MCF 10A (cell line): Measurements from ENCODE around the gene DPAGT1. TPM values are rescaled to one million over a fixed set of nuclear protein-coding genes. Genes with fewer than 3 reads are reported as not detected.

Source experiments
- BruUV-seq: library from RNA; stranded (reverse); fragments of 400-500 nt; replicated peaks from 2 replicates; lab custom pipeline; 2021; lab: Mats Ljungman, UMichigan
- CTCF ChIA-PET: fragments of 300-600 bp; sonication (Branson Sonifier 250); formaldehyde crosslinking; extraction: SDS; loops from one replicate; lab custom pipeline; 2021; ENCODE audit warnings: antibody characterized with exemption, inconsistent platforms; lab: Yijun Ruan, JAX
- POLR2A ChIA-PET: fragments of 300-600, 350-650 bp; sonication (Branson Sonifier 250); formaldehyde crosslinking; extraction: SDS; loops from one replicate; lab custom pipeline; 2020; ENCODE audit warnings: antibody characterized with exemption, inconsistent platforms; lab: Yijun Ruan, JAX
- DNase-seq: peaks from one replicate; pipeline ENCODE4 v3.0.0-alpha.2; 2018; ENCODE audit not compliant: unreplicated experiment
- H3K27ac Mint-ChIP-seq: one replicate; pipeline ENCODE4 v1.8.0; 2022; ENCODE audit warnings: mild to moderate bottlenecking, low read depth, mixed read lengths; ENCODE audit not compliant: unreplicated experiment
- H3K27me3 Mint-ChIP-seq: one replicate; pipeline ENCODE4 v1.8.0; 2022; ENCODE audit warnings: mixed read lengths; ENCODE audit not compliant: insufficient read depth, unreplicated experiment
- H3K36me3 Mint-ChIP-seq: one replicate; pipeline ENCODE4 v1.8.0; 2022; ENCODE audit warnings: mild to moderate bottlenecking, moderate library complexity, mixed read lengths; ENCODE audit not compliant: insufficient read depth, unreplicated experiment
- H3K4me1 Mint-ChIP-seq: one replicate; pipeline ENCODE4 v1.8.0; 2022; ENCODE audit warnings: mixed read lengths; ENCODE audit not compliant: insufficient read depth, unreplicated experiment
- H3K4me3 Mint-ChIP-seq: one replicate; pipeline ENCODE4 v1.8.0; 2022; ENCODE audit warnings: mild to moderate bottlenecking, moderate library complexity, mixed read lengths; ENCODE audit not compliant: unreplicated experiment
- H3K9me3 Mint-ChIP-seq: one replicate; pipeline ENCODE4 v1.8.0; 2022; ENCODE audit warnings: mixed read lengths; ENCODE audit not compliant: unreplicated experiment
- intact Hi-C: fragments of 100-400 bp; cut with micrococcal nuclease; formaldehyde crosslinking; loops from 2 replicates; pipeline ENCODE4 v1.14.1; 2022
- total RNA-seq: library from RNA; stranded (reverse); gene quantifications from 2 replicates; pipeline ENCODE4 v1.2.3, GENCODE V29; 2022
- TF ChIP-seq, protein P1 (sequence below): fragments of 200-600 bp; IDR thresholded peaks from one replicate; pipeline ENCODE4 v1.8.0; 2022; ENCODE audit warnings: antibody characterized with exemption, mild to moderate bottlenecking; ENCODE audit not compliant: unreplicated experiment

Gene DPAGT1
- total RNA-seq, 1 experiment from 2014 or later: 58.8 TPM

GRCh38 chr11:119054418-119054817 lies 47.2 kb downstream of the DPAGT1 start:
- intact Hi-C loops: no loop called here
- Mint-ChIP-seq H3K9me3 (no peaks in the 10 kb centered on the region), H3K4me3 (no peak overlapping the region), H3K36me3 (peaks cover 70% of the 10 kb centered on the region), H3K4me1 (peaks cover 19% of the 10 kb centered on the region), H3K27ac (peak overlapping the region; percentile 42), H3K27me3 (no peaks in the 10 kb centered on the region)
- ChIA-PET CTCF (interaction anchor here (0.6 to 1.1 kb wide), 4 partner anchors 11 to 205 kb away, joined by 3 read pairs; no protein-coding TSS in a partner anchor), POLR2A (interaction anchor here (3.8 kb wide), 1 partner anchor 12 kb away, joined by 44 read pairs; the partner anchor contains the start of gene VPS11)
- no TSS peak for BruUV-seq
- no peak for DNase-seq
- TF ChIP-seq, protein P1, sequence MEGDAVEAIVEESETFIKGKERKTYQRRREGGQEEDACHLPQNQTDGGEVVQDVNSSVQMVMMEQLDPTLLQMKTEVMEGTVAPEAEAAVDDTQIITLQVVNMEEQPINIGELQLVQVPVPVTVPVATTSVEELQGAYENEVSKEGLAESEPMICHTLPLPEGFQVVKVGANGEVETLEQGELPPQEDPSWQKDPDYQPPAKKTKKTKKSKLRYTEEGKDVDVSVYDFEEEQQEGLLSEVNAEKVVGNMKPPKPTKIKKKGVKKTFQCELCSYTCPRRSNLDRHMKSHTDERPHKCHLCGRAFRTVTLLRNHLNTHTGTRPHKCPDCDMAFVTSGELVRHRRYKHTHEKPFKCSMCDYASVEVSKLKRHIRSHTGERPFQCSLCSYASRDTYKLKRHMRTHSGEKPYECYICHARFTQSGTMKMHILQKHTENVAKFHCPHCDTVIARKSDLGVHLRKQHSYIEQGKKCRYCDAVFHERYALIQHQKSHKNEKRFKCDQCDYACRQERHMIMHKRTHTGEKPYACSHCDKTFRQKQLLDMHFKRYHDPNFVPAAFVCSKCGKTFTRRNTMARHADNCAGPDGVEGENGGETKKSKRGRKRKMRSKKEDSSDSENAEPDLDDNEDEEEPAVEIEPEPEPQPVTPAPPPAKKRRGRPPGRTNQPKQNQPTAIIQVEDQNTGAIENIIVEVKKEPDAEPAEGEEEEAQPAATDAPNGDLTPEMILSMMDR: no peak

- Mint-ChIP-seq H3K9me3 (no peaks in the 10 kb centered on the region), H3K27me3 (no peaks in the 10 kb centered on the region), H3K36me3 (peaks cover 87% of the 10 kb centered on the region), H3K27ac (no peak overlapping the region), H3K4me3 (no peak overlapping the region), H3K4me1 (peaks cover 19% of the 10 kb centered on the region)
- no peak for DNase-seq
- CTCF ChIA-PET: no interaction called here
- POLR2A ChIA-PET: no interaction called here
- intact Hi-C loops: no loop called here
- TSS peak; percentile 5 for BruUV-seq
- TF ChIP-seq, protein P1: no peak
Measured at GRCh38 chr11:119052163-119052814, 49.4 kb downstream of the DPAGT1 start.

DNA sequence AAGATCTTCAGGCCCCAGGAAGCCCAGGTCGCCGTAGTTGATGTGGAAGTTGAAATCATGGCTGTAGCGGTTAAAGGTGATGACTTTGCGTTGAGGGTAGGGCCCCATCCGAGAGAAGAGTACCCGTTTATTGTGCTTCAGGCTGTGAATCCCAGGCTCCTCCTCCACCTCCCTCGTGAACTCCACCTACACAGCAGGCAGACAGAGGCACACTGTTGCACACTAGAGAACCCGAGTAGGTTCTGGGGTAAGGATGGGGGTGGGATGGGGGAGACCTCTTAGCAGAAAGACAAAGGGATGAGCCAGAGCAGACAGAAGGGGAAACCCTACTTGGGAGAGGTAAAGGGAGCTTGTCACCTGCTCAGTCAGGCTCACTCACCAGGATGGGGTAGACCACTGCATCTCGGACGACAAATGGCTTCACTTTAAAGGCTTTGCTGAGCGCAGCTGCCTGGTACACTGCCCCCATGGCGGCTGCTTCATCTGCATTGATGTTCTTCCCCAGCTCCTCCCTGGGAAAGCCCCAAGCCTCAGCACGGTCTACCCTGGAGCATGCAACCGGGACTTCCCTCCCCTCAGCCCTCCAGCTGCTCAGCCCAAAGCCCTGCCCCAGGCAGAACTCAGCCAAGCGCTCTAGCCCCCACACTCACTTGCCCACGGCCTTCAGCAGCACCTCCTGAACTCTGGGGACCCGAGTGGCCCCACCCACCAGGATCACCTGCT lies 50.1 kb downstream of the DPAGT1 start:
- Mint-ChIP-seq H3K4me3 (no peak overlapping the region), H3K27ac (no peak overlapping the region), H3K9me3 (no peaks in the 10 kb centered on the region), H3K27me3 (no peaks in the 10 kb centered on the region), H3K36me3 (peaks cover 87% of the 10 kb centered on the region), H3K4me1 (peaks cover 19% of the 10 kb centered on the region)
- ChIA-PET POLR2A (interaction anchor here (0.7 kb wide), 3 partner anchors 33 to 826 kb away, joined by 3 to 4 read pairs (median 3); partner anchors contain the start of genes HMBS and TRAPPC4), CTCF (no interaction called here)
- TF ChIP-seq, protein P1: no peak
- intact Hi-C loops: no loop called here
- DNase-seq: no peak
- BruUV-seq: no TSS peak

GRCh38 chr11:119049081-119049480 lies 52.6 kb downstream of the DPAGT1 start:
- no TSS peak for BruUV-seq
- H3K4me3 Mint-ChIP-seq: no peak overlapping the region

More at GRCh38 chr11:119049081-119049480, 52.6 kb downstream of the DPAGT1 start:
- POLR2A ChIA-PET: no interaction called here
- H3K4me1 Mint-ChIP-seq: peaks cover 11% of the 10 kb centered on the region
- peaks cover 94% of the 10 kb centered on the region for H3K36me3 Mint-ChIP-seq
- intact Hi-C loops: no loop called here
- no peaks in the 10 kb centered on the region for H3K27me3 Mint-ChIP-seq
- no peaks in the 10 kb centered on the region for H3K9me3 Mint-ChIP-seq
- TF ChIP-seq, protein P1: no peak
- DNase-seq: no peak
- H3K27ac Mint-ChIP-seq: no peak overlapping the region
- CTCF ChIA-PET: interaction anchor here (0.7 to 0.9 kb wide), 2 partner anchors 35 to 148 kb away, joined by 4 read pairs; no protein-coding TSS in a partner anchor
